PFSK-1 (cell line): Measurements from ENCODE around the gene BSND. TPM values are rescaled to one million over a fixed set of nuclear protein-coding genes. Genes with fewer than 3 reads are reported as not detected.

Experiments
- FOXP2 ChIP-seq: optimal IDR thresholded peaks from 2 replicates; pipeline ENCODE3; 2011; ENCODE audit warnings: borderline replicate concordance, control low read depth, inconsistent platforms; ENCODE audit not compliant: insufficient read depth; ENCODE audit errors: extremely low read length, extremely low read depth
- POLR2AphosphoS5 ChIP-seq: IDR thresholded peaks from 2 replicates; pipeline ENCODE4 v1.6.1; 2012; ENCODE audit warnings: low read depth, mild to moderate bottlenecking, control low read depth, low read length, moderate library complexity
- SIN3A ChIP-seq: IDR thresholded peaks from 2 replicates; pipeline ENCODE4 v1.6.1; 2012; ENCODE audit warnings: mild to moderate bottlenecking, low read length, moderate library complexity, borderline replicate concordance; ENCODE audit not compliant: insufficient read depth
- TAF1 ChIP-seq: IDR thresholded peaks from 2 replicates; pipeline ENCODE4 v1.6.1; 2012; ENCODE audit warnings: low read length, control low read depth, borderline replicate concordance; ENCODE audit not compliant: insufficient read depth
- polyA plus RNA-seq: library from polyadenylated mRNA; unstranded; fragments of >200 nt; gene quantifications from one replicate; pipeline ENCODE4 v1.2.1, GENCODE V29; 2012; ENCODE audit warnings: low read depth, missing spikeins; ENCODE audit not compliant: insufficient read length
- TF ChIP-seq, protein P1 (sequence below), 2 experiments: IDR thresholded peaks; 2 replicates each; pipeline versions ENCODE4 v1.6.1 to v1.8.0; 2011 to 2012; ENCODE audit warnings: low read depth in 2 of 2, low read length in 2 of 2, control low read depth in 1 of 2, inconsistent platforms in 1 of 2, mild to moderate bottlenecking in 1 of 2, moderate library complexity in 1 of 2; ENCODE audit not compliant: insufficient read depth in 1 of 2

BSND gene
- not detected for polyA plus RNA-seq

DNA sequence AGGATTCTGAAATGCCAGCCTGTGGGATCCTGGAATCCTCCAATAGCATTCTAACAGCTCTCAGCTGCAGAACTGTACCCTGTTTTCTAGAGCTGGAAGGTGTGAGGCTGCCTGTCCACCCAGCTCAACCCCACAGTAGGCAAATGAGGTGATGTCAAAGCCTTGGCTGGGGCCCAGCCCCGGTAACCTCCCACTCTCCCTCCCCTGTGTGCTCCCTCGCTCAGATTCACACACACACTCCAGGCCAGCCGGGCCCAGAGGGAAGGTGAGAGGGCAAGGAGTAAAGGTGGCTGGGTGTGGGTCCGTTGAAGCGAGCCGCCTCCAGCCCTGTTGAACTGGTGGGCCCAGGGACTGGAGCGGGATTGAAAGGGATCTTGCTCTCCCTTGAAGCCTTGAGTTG is at the start of gene BSND:
BSND (plus strand) TSS at position 257 of the 400 bp plus-strand sequence. CDS start 254 bp downstream, outside the sequence.
- TF ChIP-seq TAF1 (no peak), SIN3A (no peak), FOXP2 (no peak), POLR2AphosphoS5 (no peak)
- TF ChIP-seq, protein P1, sequence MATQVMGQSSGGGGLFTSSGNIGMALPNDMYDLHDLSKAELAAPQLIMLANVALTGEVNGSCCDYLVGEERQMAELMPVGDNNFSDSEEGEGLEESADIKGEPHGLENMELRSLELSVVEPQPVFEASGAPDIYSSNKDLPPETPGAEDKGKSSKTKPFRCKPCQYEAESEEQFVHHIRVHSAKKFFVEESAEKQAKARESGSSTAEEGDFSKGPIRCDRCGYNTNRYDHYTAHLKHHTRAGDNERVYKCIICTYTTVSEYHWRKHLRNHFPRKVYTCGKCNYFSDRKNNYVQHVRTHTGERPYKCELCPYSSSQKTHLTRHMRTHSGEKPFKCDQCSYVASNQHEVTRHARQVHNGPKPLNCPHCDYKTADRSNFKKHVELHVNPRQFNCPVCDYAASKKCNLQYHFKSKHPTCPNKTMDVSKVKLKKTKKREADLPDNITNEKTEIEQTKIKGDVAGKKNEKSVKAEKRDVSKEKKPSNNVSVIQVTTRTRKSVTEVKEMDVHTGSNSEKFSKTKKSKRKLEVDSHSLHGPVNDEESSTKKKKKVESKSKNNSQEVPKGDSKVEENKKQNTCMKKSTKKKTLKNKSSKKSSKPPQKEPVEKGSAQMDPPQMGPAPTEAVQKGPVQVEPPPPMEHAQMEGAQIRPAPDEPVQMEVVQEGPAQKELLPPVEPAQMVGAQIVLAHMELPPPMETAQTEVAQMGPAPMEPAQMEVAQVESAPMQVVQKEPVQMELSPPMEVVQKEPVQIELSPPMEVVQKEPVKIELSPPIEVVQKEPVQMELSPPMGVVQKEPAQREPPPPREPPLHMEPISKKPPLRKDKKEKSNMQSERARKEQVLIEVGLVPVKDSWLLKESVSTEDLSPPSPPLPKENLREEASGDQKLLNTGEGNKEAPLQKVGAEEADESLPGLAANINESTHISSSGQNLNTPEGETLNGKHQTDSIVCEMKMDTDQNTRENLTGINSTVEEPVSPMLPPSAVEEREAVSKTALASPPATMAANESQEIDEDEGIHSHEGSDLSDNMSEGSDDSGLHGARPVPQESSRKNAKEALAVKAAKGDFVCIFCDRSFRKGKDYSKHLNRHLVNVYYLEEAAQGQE (IDR thresholded peaks at IDR 0.05; ENCODE audit: insufficient read depth in 1 of 2, low read depth in 2 of 2, low read length in 2 of 2), result no peak

DNA sequence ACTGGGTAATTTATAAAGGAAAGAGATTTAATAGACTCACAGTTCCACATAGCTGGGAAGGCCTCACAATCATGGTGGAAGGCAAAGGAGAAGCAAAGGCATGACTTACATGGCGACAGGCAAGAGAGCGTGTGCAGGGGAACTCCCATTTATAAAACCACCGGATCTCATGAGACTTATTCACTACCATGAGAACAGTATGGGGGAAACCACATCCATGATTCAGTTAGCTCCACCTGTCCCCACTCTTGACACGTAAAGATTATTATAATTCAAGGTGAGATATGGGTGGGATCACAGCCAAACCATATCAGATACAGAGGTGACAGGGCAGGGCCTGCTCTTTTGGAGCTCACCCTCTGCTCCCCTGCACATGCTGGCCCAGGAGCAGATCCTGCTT is 49.7 kb upstream of the BSND start:
- no peak for TF ChIP-seq TAF1
- no peak for TF ChIP-seq SIN3A
- TF ChIP-seq, protein P1 (IDR thresholded peaks at IDR 0.05; ENCODE audit: insufficient read depth in 1 of 2, low read depth in 2 of 2, low read length in 2 of 2), result no peak
- TF ChIP-seq POLR2AphosphoS5, result no peak
- no peak for TF ChIP-seq FOXP2

DNA sequence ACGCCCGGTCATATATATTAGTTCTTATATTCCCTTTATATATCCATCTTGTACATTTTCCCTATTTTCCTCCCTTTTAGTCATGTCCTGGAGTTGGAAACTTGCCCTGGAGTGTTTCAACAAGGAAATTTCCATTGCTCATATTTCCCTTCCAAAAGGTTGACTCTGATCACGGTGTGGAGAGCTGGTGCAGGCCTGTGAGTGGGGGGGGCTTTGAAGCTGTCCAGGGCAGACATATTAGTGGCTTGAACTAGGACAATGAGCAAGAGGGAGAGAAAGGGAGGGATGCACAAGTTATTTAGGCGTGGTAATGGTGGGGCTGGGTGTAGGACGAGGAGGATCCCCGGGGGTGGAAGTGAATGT is 48.7 kb upstream of the BSND start:
- TF ChIP-seq SIN3A (no peak), FOXP2 (no peak), TAF1 (no peak), POLR2AphosphoS5 (no peak)
- TF ChIP-seq, protein P1 (IDR thresholded peaks at IDR 0.05; ENCODE audit: insufficient read depth in 1 of 2, low read depth in 2 of 2, low read length in 2 of 2), result no peak

DNA sequence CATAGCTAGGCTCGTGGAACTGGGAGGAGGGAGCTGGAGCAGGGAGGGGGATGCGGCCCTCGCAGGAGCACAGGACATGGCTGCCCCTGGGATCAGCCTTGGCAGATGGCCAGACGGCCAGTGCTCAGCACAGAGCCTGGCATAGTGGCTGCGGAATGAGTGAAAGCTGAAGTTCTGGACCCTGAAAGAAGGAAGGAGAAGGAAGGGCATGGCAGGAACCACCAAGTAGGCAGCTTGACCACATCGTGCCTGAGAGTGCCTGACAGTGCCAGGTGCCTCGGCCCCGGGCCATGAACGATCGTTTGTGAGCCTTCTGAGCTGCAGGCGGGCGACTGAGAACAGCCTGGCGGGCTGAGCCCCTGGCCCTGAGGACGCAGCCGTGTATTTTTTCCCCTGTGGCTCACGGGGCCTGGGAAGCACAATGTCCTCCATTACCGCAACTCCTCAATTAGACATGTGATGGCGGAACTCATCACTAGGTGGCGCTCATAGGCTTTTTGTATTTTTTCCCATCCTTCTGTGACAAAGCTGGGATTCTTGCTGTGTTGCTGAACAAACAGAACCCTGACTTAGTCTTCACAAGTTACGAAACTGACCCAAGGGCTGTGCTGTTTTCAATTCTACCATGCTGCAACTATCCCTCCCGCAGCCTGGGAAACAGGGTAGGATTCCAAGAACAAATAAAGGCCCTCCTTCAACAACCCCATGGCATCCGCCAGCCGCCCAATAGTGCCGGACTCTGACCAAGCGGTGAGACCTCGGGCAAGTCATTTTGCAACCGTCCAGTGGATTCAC is 48.2 kb upstream of the BSND start:
- TF ChIP-seq FOXP2, result no peak
- no peak for TF ChIP-seq SIN3A
- TF ChIP-seq, protein P1 (IDR thresholded peaks at IDR 0.05; ENCODE audit: insufficient read depth in 1 of 2, low read depth in 2 of 2, low read length in 2 of 2), result no peak
- no peak for TF ChIP-seq POLR2AphosphoS5
- TF ChIP-seq TAF1, result no peak
